Activated naive CD4-positive, alpha-beta T cell treated with anti-CD3 and anti-CD28 coated beads, Interleukin-2, amount 50 U/mL, for 16 hours (primary cell): ENCODE results near the gene TEX53.

Experiments
- DNase-seq: peaks from one replicate; pipeline ENCODE4 v3.0.0-alpha.2; 2020

The TEX53 gene

DNA sequence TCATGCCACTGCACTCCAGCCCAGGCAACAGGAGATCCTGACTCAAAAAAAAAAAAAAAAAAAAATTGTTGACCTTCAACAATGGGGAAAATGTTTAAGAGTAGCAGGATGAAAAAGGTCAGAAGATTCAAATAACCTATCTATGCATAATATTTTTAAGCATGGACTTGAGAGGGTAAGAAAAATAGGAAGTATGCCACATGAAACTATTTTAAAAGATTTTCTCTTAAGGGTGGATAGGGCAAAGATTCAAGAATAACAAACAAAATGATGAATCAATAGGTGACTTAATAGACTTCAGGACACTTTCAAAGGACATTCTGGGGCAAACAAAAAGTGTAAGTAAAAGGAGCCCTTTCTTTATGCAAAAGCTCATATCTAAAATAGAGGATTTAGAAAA is 21.2 kb upstream of the TEX53 start:
- no peak for DNase-seq

DNA sequence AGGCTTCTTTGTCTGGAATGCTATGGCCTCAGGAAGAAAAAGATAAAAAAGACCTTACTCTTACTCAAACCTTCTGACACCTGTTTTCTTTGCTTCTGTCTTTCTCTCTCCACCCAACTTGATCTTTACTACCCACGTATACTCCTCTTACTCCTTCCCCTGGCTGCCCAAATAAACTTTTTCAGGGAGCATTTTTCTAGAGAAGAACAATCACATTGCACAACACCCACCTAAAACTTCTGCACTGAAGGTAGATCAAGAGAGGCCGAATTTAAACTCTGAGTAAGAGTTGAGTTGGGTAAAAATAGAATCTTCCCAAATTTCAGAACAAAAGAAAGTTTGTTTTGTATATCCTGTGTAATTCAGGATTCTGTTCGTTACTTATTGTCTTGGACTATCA is 20.5 kb upstream of the TEX53 start:
- no peak for DNase-seq

DNA sequence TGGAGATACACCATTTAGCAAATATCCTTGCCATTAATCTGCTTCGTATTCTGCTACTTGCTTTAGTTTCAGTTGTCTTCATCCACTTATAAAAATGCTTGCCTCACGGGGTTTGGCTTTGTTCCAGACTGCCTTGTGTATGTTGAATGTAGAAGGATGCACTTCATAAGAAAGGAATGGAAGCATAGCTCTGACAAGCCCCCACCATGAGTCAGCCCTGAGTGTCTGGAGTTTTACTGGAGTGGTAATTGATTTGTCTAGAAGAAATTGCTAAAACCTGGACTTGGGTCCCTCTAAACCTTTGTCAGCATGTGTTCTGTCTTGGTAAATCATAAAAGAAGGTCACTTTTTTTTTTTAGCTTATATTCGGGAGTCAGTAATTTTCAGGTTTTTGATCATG is 19.8 kb upstream of the TEX53 start:
- DNase-seq = no peak

DNA sequence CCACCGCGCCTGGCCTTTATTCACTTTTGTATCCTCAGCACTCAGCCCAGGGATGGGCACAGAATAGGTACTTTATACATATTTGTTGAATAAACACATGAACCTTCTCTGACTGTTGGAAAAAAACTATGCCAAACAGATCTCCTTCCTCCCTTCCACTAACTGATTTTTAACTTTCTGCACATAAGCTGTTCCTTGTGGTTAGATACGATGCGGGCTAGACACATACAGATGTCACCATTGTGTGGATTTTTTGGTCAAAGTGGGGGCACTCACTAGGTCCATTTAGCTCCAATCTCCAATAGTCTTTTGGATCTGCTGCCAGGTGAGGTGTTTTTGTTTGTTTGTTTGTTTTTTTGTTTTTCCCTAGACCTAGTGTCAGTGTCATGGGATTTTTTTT is 19.3 kb upstream of the TEX53 start:
- no peak for DNase-seq

DNA sequence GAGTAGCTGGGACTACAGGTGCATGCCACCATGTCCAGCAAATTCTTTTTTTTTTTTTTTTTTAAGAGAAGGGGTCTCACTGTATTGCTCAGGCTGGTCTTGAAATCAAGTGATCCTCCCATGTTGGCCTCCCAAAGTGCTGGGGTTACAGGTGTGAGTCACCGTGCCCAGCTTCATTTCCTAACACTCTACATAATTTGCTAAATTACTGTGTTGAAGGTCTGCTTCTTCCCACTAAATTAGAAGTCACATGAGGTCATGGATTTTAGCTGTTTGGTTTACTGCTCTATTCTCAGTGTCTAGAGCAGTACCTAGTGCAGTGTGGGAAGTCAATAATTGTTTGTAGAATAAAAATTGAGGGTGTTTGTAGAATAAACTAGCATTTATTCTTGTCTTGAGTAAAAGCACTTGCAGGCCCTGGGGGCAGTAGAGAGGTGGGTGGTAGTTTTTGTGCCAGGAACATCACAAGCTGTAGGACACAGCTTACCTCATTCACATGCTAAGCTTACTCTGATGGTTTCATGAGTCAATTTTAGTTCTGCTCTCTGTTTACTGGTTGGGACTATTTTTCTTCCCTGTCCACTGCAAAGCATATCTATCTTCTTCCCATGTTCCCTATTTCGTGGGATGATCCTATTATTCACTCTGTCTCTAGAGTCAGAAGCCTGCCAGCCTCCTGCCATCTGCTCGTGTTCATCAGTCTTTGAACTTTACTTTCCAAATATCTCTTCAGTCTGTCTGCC is 17.4 kb upstream of the TEX53 start:
- no peak for DNase-seq

DNA sequence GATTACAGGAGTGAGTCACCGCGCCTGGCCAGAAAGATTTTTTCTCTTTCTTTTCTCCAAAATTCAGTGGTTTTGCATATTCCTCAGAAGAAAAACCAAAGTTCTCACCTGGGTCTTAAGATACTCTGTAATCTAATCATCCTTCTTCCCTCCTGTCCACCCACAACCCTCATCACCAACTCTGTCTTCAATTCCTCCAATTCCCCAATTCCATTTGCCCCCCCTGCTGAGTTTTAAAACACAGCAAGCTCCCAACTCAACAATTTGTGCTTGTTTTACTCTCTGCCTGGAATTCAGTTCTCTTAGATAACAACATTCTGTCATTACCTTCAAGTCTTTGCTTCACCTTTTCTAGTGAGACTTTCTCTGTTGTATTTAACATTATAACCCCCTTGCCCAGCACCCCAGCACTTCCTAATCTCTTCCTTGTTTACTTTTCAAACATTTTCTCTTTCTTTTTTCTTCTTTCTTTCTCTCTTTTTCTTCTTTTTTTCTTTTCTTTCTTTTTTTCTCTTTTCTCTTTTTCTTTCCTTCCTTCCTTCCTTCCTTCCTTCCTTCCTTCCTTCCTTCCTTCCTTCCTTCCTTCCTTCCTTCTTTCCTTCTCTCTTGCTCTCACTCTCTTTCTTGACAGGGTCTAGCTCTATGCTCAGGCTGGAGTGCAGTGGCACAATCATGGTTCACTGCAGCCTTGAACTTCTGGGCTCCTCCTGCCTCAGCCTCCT is 16.6 kb upstream of the TEX53 start:
- DNase-seq = no peak

DNA sequence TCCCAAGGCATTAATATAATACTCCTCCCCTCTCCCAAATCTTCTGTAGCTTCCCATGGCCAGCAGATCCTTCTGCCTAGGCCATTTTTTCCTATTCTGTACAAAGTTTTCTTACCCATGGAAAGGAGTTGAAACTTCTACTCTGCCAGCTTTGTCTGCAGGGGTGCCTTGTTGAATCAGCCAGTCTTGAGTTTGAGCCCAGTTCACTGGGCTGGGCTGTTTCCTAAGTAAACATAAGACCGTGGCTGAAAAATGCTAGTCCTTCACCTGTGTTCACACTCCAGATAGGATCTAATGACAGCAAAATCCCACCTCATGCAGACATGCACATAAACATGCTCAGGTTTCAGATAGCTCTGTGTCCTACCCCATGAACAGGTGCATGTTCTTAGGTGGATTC is 14.0 kb upstream of the TEX53 start:
- DNase-seq = no peak

DNA sequence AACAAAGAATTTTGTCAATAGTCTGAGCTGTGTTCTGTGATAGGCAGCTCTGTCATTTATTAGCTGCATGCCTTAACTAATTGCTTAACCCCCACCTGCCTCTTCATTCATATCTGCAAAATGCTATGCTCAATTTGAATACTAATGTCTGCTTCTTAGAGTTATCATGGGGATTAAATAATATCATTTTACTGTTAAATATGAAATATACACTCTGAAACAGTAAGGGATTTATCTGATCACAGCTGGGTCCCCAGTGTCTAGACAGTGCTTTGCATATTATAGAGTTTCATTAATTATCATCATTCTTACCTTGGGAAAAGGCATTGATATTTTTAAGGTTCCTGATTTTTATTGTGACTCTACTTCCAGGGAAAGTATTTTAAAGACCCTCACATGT is 12.4 kb upstream of the TEX53 start:
- no peak for DNase-seq

DNA sequence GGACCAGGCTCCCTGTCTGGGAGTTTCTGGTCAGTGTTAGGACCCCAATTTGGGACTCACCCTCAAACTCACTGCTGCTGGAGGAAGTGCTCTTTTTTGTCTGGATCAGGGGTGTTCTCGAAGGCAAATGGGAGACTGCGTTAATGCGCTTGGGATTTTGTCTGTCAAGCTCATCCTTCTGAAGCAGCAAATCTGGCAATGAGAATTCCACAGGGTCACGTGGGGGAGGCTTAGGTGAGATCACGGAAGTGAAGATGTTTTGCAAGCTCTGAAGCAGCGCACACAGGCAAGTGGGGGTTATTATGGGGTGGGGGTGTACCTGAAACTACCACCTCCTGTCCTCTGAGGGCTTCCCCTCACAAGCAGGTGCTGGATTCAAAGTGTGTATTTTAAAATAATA is 10.5 kb upstream of the TEX53 start:
- no peak for DNase-seq

DNA sequence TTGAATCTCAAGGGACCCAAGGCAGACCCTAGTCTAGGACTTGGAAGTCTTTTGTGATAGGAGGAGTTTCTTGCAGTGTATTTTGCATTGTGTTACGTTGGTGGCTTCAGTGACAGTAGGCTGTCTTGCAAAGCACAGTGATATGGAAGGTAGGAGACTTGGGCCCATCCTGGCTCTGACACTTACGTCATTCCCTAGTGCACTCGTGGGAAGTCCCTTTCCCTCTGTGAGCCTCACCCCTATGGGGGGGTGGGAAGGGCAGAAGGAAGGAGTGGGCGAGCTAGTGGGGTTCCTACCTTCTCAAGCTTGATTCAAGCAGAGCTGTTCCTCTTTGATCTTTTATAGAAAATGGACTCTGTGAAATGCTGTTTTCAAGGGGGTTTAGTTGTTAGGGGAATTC is 9.2 kb upstream of the TEX53 start:
- DNase-seq = no peak

DNA sequence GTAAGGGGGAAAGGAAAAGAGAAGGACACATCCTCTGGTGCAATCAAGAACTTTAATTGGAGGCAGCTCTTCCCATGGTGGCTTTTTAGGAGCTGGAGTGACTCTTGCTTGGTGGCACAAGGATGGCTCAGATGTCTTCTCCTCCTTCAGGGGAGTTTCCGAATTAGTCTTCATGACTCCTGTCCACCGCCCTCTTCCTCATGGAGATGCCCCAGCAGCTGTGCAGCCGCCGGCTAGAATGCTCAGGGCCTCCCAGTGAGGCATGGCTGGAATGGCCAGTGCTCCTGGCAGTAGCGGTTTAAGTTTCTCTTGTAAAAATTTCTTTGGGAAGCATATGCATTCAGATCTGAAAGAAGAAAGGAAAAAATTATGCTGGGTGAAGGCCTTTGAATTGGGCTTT is 8.8 kb upstream of the TEX53 start:
- DNase-seq = no peak

DNA sequence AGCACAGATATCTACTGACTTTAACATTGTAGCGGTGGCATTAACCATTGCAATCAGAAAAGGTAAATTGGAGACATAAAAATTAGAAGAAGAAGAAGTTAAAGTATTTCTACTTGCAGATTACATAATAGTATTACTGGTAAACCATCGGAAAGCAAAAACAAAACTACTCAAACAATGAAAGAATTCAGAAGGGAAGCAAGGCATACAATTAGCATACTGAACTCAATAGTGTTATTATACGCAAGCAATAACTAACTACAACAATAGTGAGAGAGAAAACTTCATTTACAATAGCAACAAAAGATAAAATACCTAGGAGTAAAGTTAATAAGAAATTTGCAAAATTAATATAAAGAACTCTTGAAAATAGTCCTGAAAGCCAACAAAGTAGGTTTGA is 6.6 kb upstream of the TEX53 start:
- no peak for DNase-seq

DNA sequence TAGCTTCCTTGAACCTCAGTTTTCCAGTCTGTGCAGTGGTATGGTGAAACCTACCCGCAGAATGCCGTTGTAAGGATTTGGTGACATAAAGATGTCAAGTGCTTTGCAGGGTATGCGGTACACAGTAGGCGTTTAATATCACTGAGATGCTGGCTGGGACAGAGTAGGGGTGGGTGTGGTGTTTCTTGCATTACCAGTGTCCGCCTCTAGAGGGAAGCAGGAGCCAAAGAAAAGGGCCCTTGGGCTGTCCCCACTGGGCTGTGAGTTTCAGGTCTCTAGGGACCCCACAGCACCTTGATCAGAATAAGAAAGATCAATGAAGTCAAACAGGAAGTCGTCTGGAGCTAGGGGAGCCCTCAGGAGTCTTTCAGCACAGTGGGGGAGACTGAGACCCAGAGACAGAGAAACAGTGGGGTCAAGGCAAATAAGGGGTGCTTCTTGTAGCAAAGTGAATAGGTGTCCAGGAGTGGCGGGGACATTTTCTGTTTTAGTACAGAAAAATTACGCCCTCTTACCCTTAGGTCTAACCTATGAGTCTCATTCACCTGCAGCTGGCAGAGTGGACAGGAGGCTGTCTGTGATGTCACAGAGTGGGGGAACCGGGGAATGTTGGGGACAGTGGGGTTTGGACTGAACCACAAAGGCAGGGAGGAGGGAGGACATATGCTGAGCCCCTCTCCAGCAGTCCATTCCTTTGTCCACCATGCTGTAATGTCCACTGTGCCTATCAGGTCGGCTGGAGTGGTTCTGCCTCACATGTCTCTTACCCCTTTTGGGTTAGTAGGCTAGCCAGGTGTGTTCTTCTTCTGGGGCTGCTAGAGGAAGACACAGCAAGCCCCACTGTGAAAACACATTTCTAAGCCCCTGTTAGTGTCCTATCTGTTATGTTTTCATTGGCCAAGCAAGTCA is 4.7 kb upstream of the TEX53 start:
- peak; percentile 60 for DNase-seq

DNA sequence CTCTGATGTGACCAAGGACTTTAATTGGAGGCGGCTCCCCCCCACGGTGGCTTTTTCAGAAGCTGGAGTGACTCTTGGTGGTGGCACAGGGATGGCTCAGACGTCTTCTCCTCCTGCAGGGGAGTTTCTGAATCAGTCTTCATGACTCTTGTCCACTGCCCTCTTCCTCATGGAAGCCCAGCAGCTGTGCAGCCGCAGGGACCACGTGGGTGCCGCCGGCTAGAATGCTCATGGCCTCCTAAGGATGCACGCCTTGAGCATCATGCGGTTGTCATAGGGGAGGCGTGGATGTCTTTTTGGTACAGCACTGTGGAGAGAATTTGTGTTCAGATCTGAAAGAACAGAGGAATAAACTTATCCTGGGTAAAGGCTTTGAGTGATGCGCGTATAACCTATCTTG is 1.3 kb downstream of the TEX53 start:
- no peak for DNase-seq

DNA sequence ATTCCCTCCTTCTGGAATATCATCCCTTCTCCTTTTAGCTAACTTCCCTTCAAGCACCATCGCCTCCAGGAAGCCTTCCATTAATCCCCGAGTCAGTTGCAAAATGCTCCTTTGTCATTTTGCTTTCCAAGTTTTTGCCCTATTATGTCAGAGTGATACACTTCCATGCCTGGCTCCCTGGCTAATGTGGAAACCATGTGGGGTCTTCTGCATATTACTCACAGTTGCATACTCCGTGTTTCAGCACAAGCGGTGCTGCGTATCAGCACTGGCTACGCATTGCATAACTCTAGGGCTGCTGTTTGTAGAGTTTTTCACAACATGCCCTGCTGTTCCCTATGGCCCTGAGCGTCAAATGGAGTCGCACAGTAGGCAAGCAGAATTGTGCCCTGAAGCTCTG is 1.9 kb downstream of the TEX53 start:
- no peak for DNase-seq

DNA sequence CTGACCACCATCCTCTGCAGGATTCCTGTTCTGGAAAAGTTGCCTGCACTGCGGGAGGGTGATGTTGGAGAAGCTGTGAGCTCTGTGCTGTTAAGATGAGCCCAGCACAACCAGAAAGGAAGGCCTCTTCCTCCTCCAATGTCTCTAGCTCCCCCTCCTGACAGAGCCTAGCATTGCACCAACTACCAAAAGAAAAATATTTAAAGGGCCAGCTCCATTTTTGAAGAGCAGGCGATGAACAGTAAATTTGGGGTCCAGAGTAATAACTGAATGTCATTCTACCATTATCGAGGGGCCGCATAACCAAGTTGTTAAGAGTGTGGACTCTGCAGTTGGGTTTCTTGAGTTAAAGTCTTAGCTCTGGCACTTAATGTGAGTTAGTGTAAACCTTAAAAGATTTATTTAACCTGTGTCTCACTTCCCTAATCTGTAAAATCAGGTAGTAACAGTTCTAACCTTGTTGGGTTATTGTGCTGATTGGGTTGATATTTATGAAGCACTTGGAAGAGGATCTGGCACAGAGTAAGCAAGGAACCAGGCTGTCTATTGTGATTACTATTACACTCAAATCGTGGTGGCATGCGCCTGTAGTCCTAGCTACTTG is 3.9 kb downstream of the TEX53 start:
- DNase-seq = peak; percentile 76

DNA sequence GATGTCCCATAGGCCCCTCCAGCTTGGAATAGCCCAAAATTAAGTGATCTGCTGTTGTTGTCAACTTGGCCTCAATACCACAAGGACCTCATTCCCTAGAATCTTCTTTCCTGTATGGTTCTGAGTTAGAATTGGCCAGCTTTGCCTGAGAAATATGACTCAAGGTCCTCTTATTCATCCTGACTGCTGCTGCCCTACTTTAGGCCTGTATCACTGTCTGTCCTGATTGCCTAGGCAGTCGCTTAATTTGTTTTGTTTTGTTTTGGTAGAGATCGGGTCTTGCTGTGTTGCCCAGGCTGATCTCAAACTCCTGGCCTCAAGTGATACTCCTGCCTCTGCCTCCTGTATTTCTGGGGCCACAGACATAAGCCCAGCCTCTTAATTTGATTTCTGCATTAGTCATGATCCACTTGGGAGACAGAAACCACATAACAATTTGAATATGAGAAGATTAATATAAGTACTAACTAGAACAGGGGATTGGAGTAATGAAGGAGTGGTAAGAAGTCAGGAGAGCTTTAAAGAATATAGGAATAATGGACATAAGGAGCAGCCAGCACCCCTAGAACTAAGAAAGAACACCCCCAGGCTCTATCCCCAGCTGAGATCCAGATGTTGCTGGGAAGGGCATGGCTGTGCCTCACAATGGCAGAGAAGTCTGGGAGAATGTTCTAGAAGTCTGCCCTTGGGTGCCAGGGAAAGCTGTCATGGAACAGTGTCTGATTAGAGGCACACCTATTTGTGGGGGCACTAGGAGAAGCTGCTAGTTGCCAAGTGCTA is 4.6 kb downstream of the TEX53 start:
- DNase-seq = no peak

DNA sequence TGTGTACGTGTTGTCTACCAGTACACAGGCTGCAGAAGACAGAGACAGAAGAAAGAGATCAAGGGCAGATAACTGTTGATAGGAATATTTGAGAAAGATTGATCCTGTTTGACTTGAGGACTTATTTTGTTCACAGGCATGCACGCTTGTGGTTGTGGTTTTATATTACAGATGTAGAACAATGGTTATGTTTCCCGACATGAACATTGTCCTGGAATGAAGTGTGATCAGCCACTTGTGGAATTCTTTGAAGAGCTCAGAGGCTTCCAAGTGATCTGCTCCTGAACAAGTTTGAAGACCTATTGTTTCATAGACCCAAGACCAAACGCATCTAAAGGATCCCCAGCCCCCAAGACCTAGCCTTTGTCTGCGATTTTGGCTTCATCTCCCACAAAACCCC is 13.7 kb downstream of the TEX53 start:
- DNase-seq = no peak

DNA sequence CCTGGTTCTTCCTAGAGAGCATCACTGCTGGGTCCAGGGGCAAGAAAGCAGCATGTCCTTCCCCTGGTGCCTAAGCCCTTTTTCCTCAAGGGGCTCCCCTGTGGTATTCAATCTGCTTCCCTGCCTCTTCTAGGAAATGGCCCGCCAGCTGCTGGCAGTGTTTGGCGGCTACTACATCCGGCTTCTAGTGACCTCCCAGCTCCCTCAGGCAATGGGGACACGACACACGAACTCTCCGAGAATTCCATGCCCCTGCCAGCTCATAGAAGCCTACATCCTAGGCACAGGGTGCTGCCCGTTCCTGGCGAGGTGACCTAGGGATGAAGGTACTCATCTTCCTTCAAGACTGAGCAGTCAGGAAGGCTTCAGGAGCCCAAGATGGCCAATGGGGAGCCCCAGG is 14.6 kb downstream of the TEX53 start:
- no peak for DNase-seq

DNA sequence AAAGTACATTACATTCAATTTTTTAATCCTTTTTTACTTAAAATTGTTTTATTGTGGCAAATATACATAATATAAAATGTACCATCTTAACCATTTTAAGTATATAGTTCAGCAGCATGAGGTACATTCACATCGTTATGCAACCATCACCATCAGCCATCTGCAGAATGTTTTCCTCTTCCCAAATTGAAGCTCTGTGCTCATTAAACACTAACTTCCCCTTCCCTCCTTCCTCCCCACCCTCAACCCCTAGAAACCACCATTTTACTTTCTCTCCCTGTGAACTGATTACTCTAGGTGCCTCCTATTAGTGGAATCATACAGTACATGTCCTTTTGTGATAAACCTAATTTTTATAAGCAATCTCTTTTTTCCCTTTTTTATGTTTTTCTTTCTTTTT is 15.6 kb downstream of the TEX53 start:
- no peak for DNase-seq

DNA sequence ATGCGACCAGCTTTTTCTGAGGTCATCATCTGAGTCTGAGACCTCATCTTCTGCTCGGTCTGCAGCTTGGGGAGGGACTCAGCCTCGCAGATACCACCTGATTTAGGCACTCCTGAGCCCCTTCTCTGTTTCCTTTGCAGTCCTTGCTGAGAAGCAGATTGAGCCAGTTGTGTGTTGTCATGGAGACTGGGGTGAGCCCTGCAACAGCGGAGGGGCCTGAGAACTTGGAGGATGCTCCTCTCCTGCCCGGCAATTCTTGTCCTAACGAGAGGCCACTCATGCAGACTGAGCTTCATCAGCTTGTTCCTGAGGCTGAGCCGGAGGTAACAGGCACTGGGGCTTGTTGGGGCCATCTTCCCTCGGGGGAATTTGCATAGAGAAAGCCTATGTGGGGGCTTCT is 19.2 kb downstream of the TEX53 start:
- DNase-seq = no peak

DNA sequence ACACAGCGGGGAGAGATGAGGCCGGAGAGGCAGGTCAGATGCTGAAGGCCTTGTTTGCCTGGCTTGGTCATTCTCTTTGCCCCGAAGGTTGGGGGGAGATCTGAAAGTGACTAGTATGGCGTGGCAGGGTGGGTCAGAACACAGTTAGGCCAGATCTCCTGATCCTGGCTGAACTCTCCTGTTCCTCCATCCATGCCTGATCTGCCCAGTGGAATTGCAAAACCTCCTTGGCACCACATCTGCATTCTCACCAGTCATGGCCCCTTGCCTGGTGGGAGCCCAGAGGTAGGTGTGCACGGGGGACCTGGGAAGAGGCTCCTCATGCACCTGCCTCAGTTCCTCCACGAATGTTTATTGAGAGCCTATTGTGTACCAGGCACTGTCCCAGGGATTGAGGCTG is 23.2 kb downstream of the TEX53 start:
- no peak for DNase-seq
